K562 (cell line): Measurements from ENCODE around the gene REM2. TPM values are rescaled to one million over a fixed set of nuclear protein-coding genes. Genes with fewer than 3 reads are reported as not detected.

Experiments used
- CREM ChIP-seq: IDR thresholded peaks from 2 replicates; pipeline ENCODE4 v1.6.1; 2014; ENCODE audit warnings: antibody characterized with exemption, low read depth
- HIVEP1 ChIP-seq: fragments of 250-450 bp; sonication (Bioruptor Pico); IDR thresholded peaks from 2 replicates; pipeline ENCODE4 v1.4.0; 2020; ENCODE audit warnings: mild to moderate bottlenecking
- MBD2 ChIP-seq: sonication (generic); IDR thresholded peaks from 2 replicates; pipeline ENCODE4 v1.6.1; 2016; ENCODE audit warnings: low read depth, borderline replicate concordance
- MCM5 ChIP-seq: fragments of 450-650 bp; IDR thresholded peaks from 2 replicates; pipeline ENCODE4 v1.6.1; 2016; ENCODE audit warnings: low read depth
- NCOA1 ChIP-seq: fragments of 450-650 bp; IDR thresholded peaks from 2 replicates; pipeline ENCODE4 v1.6.1; 2016; ENCODE audit warnings: low read depth
- NFATC3 ChIP-seq: fragments of 450-650 bp; IDR thresholded peaks from 2 replicates; pipeline ENCODE4 v1.6.1; 2017; ENCODE audit warnings: mild to moderate bottlenecking
- NFXL1 ChIP-seq: fragments of 450-650 bp; formaldehyde crosslinking; IDR thresholded peaks from 2 replicates; pipeline ENCODE4 v1.4.0; 2021; ENCODE audit warnings: mild to moderate bottlenecking
- NRF1 ChIP-seq, 2 experiments: fragments of 450-650 bp; IDR thresholded peaks in 1 of 2; conservative IDR thresholded peaks in 1 of 2; 2 replicates each; pipeline ENCODE4 v1.6.1; 2014; ENCODE audit warnings: mild to moderate bottlenecking in 2 of 2
- RUNX1 ChIP-seq: sonication (generic); IDR thresholded peaks from 2 replicates; pipeline ENCODE4 v1.6.1; 2016; ENCODE audit warnings: antibody characterized with exemption, low read depth
- SRF ChIP-seq, 2 experiments: fragments of 250-450, 450-650 bp in 1 of 2; sonication (Bioruptor Pico) in 1 of 2; sonication (generic) in 1 of 2; formaldehyde crosslinking; IDR thresholded peaks; 2 replicates each; pipeline versions ENCODE4 v1.5.0 to v1.5.1; 2020 to 2022; ENCODE audit warnings: mild to moderate bottlenecking in 1 of 2, missing genetic modification reagents in 1 of 2
- ZNF253 ChIP-seq: fragments of 250-450 bp; sonication (Bioruptor Pico); conservative IDR thresholded peaks from 2 replicates; pipeline ENCODE4 v1.6.1; 2021; ENCODE audit warnings: mild to moderate bottlenecking
- ZNF75A ChIP-seq: fragments of 450-650 bp; formaldehyde crosslinking; IDR thresholded peaks from 2 replicates; pipeline ENCODE4 v1.4.0; 2020; ENCODE audit warnings: mild to moderate bottlenecking
- ZNF785 ChIP-seq: fragments of 250-450 bp; sonication (Bioruptor Pico); IDR thresholded peaks from 2 replicates; pipeline ENCODE4 v1.4.0; 2020; ENCODE audit warnings: mild to moderate bottlenecking
- polyA plus RNA-seq, 8 experiments: library from polyadenylated mRNA; depleted of rRNA in 4 of 8; stranded (reverse) in 5 of 8; unstranded in 3 of 8; fragments of >200 nt; fragmentation: Nextera tagmentation in 2 of 8; fragmentation: Illumina TruSeq in 1 of 8; extraction: Ambion mirVana in 2 of 8; extraction: Trizol in 1 of 8; gene quantifications; 2 replicates each; pipeline versions ENCODE4 v1.2.1 to v1.2.3, GENCODE V29; 2011 to 2014; ENCODE audit warnings: inconsistent platforms in 1 of 8, missing spikeins in 1 of 8
- total RNA-seq, 7 experiments: library from RNA; depleted of rRNA in 6 of 7; stranded (reverse); fragments of >200 nt in 6 of 7; fragmentation: Illumina TruSeq in 2 of 7; extraction: Trizol in 2 of 7; gene quantifications; 2 replicates each; pipeline versions ENCODE4 v1.2.1 to v1.2.3, GENCODE V29; 2011 to 2021; ENCODE audit warnings: low replicate concordance in 1 of 7
- TF ChIP-seq, protein P1 (sequence below): fragments of 450-650 bp; IDR thresholded peaks from 2 replicates; pipeline ENCODE4 v1.6.1; 2016
- TF ChIP-seq, protein P2 (sequence below): fragments of 200-800 bp; sonication (Bioruptor generic); IDR thresholded peaks from 2 replicates; pipeline ENCODE4 v1.6.1; 2017; ENCODE audit warnings: missing genetic modification characterization, missing compliant biosample characterization
- TF ChIP-seq, protein P3 (sequence below): sonication (generic); formaldehyde crosslinking; IDR thresholded peaks from 2 replicates; pipeline ENCODE4 v1.8.0; 2022; ENCODE audit warnings: missing genetic modification reagents, mild to moderate bottlenecking, borderline replicate concordance
- TF ChIP-seq, protein P4 (sequence below): sonication (generic); formaldehyde crosslinking; IDR thresholded peaks from 2 replicates; pipeline ENCODE4 v1.8.1; 2023; ENCODE audit warnings: mild to moderate bottlenecking, missing genetic modification reagents, moderate library complexity
- TF ChIP-seq, protein P5 (sequence below): sonication (generic); formaldehyde crosslinking; IDR thresholded peaks from 2 replicates; pipeline ENCODE4 v1.8.0; 2022; ENCODE audit warnings: mild to moderate bottlenecking, missing genetic modification reagents

The REM2 gene
- total and polyA plus RNA-seq, 9 of the 15 experiments (the other 6 are each of a cell fraction or from before 2014, with no cell fraction given): 0.18 to 1.0 (median 0.38) TPM

DNA sequence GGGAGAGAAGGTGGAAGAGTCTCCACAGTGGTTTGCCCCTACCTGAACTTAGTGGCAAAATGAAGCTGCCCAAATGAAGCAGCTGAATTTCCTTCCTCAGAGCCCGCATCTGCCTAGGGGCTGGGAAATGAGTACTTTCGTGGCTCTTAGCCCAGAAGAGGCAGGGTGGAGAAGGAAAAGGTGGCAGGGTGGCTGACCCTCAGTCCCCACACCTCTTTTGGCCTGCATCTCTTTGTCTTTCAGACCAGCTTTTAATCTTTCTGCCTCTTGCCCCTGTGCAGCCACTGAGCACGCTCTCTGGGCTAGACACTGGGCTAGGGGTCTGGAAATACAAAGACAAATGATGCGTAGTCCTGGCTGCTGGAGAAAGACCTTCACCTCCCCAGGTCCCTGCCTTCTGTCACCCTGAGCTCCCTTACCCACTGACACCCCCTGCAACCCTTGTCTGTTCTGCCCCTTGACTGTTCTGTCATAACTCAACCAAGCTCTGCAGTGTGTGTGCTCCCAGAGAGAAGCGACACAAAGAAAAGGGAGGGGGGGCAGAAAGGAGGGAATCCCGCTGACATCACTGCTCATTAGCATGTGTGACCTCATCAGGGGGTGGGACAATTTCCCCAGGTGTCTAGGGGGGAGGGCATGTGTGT, 371 bp upstream of the REM2 start (continued):
- TF ChIP-seq, protein P1, sequence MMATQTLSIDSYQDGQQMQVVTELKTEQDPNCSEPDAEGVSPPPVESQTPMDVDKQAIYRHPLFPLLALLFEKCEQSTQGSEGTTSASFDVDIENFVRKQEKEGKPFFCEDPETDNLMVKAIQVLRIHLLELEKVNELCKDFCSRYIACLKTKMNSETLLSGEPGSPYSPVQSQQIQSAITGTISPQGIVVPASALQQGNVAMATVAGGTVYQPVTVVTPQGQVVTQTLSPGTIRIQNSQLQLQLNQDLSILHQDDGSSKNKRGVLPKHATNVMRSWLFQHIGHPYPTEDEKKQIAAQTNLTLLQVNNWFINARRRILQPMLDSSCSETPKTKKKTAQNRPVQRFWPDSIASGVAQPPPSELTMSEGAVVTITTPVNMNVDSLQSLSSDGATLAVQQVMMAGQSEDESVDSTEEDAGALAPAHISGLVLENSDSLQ: peak; percentile 27; the same call in 1 of the 2 replicates
- TF ChIP-seq CREM: peak; percentile 84
- no peak for TF ChIP-seq HIVEP1
- TF ChIP-seq, protein P2, sequence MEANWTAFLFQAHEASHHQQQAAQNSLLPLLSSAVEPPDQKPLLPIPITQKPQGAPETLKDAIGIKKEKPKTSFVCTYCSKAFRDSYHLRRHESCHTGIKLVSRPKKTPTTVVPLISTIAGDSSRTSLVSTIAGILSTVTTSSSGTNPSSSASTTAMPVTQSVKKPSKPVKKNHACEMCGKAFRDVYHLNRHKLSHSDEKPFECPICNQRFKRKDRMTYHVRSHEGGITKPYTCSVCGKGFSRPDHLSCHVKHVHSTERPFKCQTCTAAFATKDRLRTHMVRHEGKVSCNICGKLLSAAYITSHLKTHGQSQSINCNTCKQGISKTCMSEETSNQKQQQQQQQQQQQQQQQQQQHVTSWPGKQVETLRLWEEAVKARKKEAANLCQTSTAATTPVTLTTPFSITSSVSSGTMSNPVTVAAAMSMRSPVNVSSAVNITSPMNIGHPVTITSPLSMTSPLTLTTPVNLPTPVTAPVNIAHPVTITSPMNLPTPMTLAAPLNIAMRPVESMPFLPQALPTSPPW: peak; percentile 87
- TF ChIP-seq, protein P3, sequence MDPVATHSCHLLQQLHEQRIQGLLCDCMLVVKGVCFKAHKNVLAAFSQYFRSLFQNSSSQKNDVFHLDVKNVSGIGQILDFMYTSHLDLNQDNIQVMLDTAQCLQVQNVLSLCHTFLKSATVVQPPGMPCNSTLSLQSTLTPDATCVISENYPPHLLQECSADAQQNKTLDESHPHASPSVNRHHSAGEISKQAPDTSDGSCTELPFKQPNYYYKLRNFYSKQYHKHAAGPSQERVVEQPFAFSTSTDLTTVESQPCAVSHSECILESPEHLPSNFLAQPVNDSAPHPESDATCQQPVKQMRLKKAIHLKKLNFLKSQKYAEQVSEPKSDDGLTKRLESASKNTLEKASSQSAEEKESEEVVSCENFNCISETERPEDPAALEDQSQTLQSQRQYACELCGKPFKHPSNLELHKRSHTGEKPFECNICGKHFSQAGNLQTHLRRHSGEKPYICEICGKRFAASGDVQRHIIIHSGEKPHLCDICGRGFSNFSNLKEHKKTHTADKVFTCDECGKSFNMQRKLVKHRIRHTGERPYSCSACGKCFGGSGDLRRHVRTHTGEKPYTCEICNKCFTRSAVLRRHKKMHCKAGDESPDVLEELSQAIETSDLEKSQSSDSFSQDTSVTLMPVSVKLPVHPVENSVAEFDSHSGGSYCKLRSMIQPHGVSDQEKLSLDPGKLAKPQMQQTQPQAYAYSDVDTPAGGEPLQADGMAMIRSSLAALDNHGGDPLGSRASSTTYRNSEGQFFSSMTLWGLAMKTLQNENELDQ (CRISPR knock-in tag): no peak
- no peak for TF ChIP-seq ZNF785 (CRISPR knock-in tag)
- TF ChIP-seq, protein P4, sequence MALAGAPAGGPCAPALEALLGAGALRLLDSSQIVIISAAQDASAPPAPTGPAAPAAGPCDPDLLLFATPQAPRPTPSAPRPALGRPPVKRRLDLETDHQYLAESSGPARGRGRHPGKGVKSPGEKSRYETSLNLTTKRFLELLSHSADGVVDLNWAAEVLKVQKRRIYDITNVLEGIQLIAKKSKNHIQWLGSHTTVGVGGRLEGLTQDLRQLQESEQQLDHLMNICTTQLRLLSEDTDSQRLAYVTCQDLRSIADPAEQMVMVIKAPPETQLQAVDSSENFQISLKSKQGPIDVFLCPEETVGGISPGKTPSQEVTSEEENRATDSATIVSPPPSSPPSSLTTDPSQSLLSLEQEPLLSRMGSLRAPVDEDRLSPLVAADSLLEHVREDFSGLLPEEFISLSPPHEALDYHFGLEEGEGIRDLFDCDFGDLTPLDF: no peak
- no peak for TF ChIP-seq SRF (CRISPR knock-in tag; IDR thresholded peaks at IDR 0.05)
- no peak for TF ChIP-seq NFATC3
- TF ChIP-seq NRF1 (conservative IDR thresholded peaks at IDR 0.05 in 1 of 2, IDR thresholded peaks at IDR 0.05 in 1 of 2): peak; percentile 41 to 44; a peak in 2 of 4 replicates
- TF ChIP-seq MCM5: no peak
- TF ChIP-seq MBD2: no peak
- no peak for TF ChIP-seq ZNF75A (CRISPR knock-in tag)
- TF ChIP-seq NFXL1 (CRISPR knock-in tag): no peak
- TF ChIP-seq ZNF253 (CRISPR knock-in tag): no peak
- TF ChIP-seq RUNX1: no peak
- TF ChIP-seq, protein P5, sequence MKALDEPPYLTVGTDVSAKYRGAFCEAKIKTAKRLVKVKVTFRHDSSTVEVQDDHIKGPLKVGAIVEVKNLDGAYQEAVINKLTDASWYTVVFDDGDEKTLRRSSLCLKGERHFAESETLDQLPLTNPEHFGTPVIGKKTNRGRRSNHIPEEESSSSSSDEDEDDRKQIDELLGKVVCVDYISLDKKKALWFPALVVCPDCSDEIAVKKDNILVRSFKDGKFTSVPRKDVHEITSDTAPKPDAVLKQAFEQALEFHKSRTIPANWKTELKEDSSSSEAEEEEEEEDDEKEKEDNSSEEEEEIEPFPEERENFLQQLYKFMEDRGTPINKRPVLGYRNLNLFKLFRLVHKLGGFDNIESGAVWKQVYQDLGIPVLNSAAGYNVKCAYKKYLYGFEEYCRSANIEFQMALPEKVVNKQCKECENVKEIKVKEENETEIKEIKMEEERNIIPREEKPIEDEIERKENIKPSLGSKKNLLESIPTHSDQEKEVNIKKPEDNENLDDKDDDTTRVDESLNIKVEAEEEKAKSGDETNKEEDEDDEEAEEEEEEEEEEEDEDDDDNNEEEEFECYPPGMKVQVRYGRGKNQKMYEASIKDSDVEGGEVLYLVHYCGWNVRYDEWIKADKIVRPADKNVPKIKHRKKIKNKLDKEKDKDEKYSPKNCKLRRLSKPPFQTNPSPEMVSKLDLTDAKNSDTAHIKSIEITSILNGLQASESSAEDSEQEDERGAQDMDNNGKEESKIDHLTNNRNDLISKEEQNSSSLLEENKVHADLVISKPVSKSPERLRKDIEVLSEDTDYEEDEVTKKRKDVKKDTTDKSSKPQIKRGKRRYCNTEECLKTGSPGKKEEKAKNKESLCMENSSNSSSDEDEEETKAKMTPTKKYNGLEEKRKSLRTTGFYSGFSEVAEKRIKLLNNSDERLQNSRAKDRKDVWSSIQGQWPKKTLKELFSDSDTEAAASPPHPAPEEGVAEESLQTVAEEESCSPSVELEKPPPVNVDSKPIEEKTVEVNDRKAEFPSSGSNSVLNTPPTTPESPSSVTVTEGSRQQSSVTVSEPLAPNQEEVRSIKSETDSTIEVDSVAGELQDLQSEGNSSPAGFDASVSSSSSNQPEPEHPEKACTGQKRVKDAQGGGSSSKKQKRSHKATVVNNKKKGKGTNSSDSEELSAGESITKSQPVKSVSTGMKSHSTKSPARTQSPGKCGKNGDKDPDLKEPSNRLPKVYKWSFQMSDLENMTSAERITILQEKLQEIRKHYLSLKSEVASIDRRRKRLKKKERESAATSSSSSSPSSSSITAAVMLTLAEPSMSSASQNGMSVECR (CRISPR knock-in tag): 0 out of 2 replicates have a peak, but pooled peaks have one; percentile 22
- TF ChIP-seq NCOA1: no peak
